ENCODE measurements around the gene FABP1.

GRCh38 chr2:88127638-88127887, 299 bp downstream of the FABP1 start:
- TF ChIP-seq POLR2AphosphoS5 (IDR thresholded peaks at IDR 0.05; ENCODE audit: low read depth, low read length), result no peak
- TF ChIP-seq TAF1 (IDR thresholded peaks at IDR 0.05; ENCODE audit: low read depth, low read length), result no peak
- no peak for TF ChIP-seq POLR2A (IDR thresholded peaks at IDR 0.05; ENCODE audit: low read depth, low read length)
- TF ChIP-seq PAX5 (IDR thresholded peaks at IDR 0.05; ENCODE audit: insufficient read depth, low read length, severe bottlenecking), result no peak
- TF ChIP-seq POU2F2 (IDR thresholded peaks at IDR 0.05; ENCODE audit: low read depth, low read length), result no peak
- TF ChIP-seq SPI1 (IDR thresholded peaks at IDR 0.05; ENCODE audit: low read depth, low read length), result no peak

All from GM12891 (cell line).